ENCODE measurements around the gene ZNF385C.

Gene ZNF385C

DNA sequence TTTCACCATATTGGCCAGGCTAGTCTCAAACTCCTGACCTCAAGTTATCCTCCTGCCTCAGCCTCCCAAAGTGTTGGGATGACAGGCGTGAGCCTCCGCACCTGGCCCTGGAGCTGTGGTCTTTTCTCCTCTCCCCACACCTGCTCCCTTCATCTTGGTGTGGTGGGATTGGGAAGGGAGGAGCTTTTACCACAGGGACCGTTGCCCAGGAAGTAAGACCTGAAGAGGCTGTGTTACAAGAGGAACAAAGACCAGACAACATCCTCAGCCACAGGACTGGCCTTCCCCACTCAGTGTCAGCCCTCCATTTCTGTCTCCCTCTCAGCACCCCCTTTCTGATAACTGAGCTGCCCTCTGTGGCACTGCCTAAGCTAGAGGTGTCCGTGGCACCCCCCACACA is 38.5 kb downstream of the ZNF385C start:
- TF ChIP-seq, protein P1, sequence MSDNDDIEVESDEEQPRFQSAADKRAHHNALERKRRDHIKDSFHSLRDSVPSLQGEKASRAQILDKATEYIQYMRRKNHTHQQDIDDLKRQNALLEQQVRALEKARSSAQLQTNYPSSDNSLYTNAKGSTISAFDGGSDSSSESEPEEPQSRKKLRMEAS (IDR thresholded peaks at IDR 0.05; ENCODE audit: low read depth, low read length) = no peak
- TF ChIP-seq POLR2A (IDR thresholded peaks at IDR 0.05; ENCODE audit: extremely low read depth, insufficient read length) = no peak
- TF ChIP-seq, protein P2, sequence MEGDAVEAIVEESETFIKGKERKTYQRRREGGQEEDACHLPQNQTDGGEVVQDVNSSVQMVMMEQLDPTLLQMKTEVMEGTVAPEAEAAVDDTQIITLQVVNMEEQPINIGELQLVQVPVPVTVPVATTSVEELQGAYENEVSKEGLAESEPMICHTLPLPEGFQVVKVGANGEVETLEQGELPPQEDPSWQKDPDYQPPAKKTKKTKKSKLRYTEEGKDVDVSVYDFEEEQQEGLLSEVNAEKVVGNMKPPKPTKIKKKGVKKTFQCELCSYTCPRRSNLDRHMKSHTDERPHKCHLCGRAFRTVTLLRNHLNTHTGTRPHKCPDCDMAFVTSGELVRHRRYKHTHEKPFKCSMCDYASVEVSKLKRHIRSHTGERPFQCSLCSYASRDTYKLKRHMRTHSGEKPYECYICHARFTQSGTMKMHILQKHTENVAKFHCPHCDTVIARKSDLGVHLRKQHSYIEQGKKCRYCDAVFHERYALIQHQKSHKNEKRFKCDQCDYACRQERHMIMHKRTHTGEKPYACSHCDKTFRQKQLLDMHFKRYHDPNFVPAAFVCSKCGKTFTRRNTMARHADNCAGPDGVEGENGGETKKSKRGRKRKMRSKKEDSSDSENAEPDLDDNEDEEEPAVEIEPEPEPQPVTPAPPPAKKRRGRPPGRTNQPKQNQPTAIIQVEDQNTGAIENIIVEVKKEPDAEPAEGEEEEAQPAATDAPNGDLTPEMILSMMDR (IDR thresholded peaks at IDR 0.05; ENCODE audit: low read depth, low read length) = no peak
- no peak for DNase-seq (ENCODE audit: low read depth)

DNA sequence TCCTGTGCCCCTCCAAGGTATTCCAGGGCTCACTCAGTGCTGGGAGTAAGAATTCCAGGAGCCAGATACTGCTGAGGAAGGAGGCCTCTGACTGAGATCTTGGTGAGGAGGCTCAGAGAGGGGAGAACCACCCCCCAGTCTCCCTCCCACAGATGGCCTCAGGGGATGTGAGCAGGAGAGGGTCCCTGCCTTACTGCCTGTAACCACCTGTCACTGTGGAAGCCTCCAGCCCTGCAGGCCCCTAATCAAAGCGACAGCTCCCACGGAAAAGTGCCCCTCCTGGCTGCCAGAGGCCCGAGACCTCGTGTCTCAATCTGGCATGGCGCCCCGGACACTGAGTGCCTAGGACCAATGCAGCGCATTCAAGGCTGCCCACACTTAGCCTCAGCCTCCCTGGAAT is 40.2 kb downstream of the ZNF385C start:
- TF ChIP-seq, protein P2 (IDR thresholded peaks at IDR 0.05; ENCODE audit: low read depth, low read length) = no peak
- no peak for TF ChIP-seq MYC (IDR thresholded peaks at IDR 0.05; ENCODE audit: low read depth, low read length)
- TF ChIP-seq, protein P1 (IDR thresholded peaks at IDR 0.05; ENCODE audit: low read depth, low read length) = no peak
- TF ChIP-seq POLR2A (IDR thresholded peaks at IDR 0.05; ENCODE audit: extremely low read depth, insufficient read length) = no peak
- H3K4me3 ChIP-seq (ENCODE audit: low read depth, low read length) = no peak overlapping the region
- DNase-seq (ENCODE audit: low read depth) = no peak

More for the DNA sequence above, 38.5 kb downstream of the ZNF385C start:
- no peak overlapping the region for H3K4me3 ChIP-seq (ENCODE audit: low read depth, low read length)

DNA sequence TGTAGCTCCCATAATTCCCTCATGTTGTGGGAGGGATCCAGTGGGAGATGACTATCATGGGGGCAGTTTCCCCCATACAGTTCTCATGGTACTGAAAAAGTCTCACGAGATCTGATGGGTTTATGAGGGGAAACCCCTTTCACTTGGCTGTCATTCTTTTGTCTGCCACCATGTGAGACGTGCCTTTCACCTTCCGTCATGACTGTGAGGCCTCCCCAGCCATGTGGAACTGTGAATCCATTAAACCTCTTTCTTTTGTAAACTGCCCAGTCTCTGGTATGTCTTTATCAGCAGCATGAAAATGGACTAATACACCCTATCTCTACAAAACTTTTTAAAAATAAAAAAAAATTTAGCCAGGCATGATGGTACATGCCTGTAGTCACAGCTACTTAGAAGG is 41.6 kb downstream of the ZNF385C start:
- TF ChIP-seq, protein P1 (IDR thresholded peaks at IDR 0.05; ENCODE audit: low read depth, low read length) = no peak
- no peak for TF ChIP-seq POLR2A (IDR thresholded peaks at IDR 0.05; ENCODE audit: extremely low read depth, insufficient read length)
- TF ChIP-seq, protein P2 (IDR thresholded peaks at IDR 0.05; ENCODE audit: low read depth, low read length) = no peak
- TF ChIP-seq MYC (IDR thresholded peaks at IDR 0.05; ENCODE audit: low read depth, low read length) = no peak
- no peak overlapping the region for H3K4me3 ChIP-seq (ENCODE audit: low read depth, low read length)
- DNase-seq (ENCODE audit: low read depth) = no peak

DNA sequence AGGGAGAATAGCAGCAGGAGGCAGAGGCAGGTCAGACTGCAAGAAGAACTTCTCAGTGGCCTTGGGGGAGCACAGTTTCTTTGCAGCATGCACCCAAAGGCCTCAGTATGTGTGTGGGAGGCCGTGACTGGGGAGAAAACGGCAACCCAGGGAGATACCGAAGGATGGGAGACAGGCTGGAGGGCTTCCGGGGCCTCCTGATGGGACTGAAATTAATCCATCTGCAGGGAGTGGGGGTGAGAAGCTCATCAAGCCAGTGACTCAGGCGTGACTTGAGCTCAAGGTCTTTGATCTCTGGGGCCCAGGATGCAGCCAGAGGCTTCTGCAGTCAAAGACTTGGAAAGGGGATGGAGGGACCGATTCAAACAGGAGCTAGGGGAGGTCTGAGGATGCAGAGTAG is 42.8 kb downstream of the ZNF385C start:
- no peak overlapping the region for H3K4me3 ChIP-seq (ENCODE audit: low read depth, low read length)
- DNase-seq (ENCODE audit: low read depth) = peak; percentile 45
- TF ChIP-seq, protein P2 (IDR thresholded peaks at IDR 0.05; ENCODE audit: low read depth, low read length) = no peak
- no peak for TF ChIP-seq POLR2A (IDR thresholded peaks at IDR 0.05; ENCODE audit: extremely low read depth, insufficient read length)
- TF ChIP-seq, protein P1 (IDR thresholded peaks at IDR 0.05; ENCODE audit: low read depth, low read length) = no peak
- TF ChIP-seq MYC (IDR thresholded peaks at IDR 0.05; ENCODE audit: low read depth, low read length) = no peak

DNA sequence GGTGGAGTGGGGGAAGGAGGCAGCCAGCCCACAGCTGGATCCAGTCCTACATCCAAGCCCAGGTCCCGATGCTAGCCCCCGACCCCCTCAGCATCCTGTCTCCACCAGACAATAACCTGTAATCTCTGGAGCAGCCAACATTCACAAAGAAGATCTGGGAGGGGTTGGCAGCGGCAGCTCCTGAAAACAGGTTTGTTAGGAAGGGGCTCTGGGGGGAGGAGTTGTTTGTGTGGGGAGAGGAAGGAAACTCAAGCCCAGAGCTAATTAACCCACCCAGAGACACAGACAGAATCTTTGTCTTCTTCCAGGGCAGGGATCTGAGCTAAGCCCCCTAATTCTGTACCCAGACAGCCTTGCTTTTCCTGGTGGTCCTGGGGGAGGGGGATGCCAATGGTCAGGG is 43.2 kb downstream of the ZNF385C start:
- TF ChIP-seq MYC (IDR thresholded peaks at IDR 0.05; ENCODE audit: low read depth, low read length) (no peak), POLR2A (IDR thresholded peaks at IDR 0.05; ENCODE audit: extremely low read depth, insufficient read length) (no peak)
- TF ChIP-seq, protein P2 (IDR thresholded peaks at IDR 0.05; ENCODE audit: low read depth, low read length) = no peak
- TF ChIP-seq, protein P1 (IDR thresholded peaks at IDR 0.05; ENCODE audit: low read depth, low read length) = no peak
- DNase-seq (ENCODE audit: low read depth) = no peak
- no peak overlapping the region for H3K4me3 ChIP-seq (ENCODE audit: low read depth, low read length)

Measured in NB4 (cell line).